ENCODE measurements around the gene CACNA1C. TPM values are rescaled to one million over a fixed set of nuclear protein-coding genes. Genes with fewer than 3 reads are reported as not detected.

The CACNA1C gene
- total RNA-seq, 4 donors from 2014 or later, result 1.4 to 3.7 (median 2.2) TPM

DNA sequence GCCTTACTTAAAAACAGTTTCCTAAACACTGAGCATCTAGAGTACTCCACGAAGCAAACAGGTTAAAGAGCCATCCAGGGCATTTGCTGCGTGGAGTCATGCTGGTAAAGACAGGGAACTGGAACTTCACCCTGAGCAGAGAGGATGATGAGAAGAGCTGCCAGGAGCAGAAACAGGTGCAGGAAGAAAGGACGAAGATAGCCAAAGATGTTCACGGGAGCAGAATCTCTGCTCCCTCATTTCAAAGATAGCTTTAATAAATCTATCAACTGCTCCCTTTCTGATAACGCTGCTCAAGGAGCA lies 461.2 kb downstream of the CACNA1C start:
- Histone ChIP-seq H3K4me3 (no peak overlapping the region), H3K9me3 (no peaks in the 10 kb centered on the region), H3K27ac (no peak overlapping the region), H3K4me1 (no peaks in the 10 kb centered on the region), H3K27me3 (no peaks in the 10 kb centered on the region), H3K36me3 (no peaks in the 10 kb centered on the region)
- 85% methylated on average over 5 of the region's 5 CpGs for WGBS
- TF ChIP-seq CTCF (IDR thresholded peaks at IDR 0.05), result no peak
- TF ChIP-seq POLR2AphosphoS5 (IDR thresholded peaks at IDR 0.05), result no peak
- no peak for TF ChIP-seq POLR2A (IDR thresholded peaks at IDR 0.05)
- TF ChIP-seq EP300 (IDR thresholded peaks at IDR 0.05), result no peak
- no peak for DNase-seq (ENCODE audit: low spot score in 2 of 2)

DNA sequence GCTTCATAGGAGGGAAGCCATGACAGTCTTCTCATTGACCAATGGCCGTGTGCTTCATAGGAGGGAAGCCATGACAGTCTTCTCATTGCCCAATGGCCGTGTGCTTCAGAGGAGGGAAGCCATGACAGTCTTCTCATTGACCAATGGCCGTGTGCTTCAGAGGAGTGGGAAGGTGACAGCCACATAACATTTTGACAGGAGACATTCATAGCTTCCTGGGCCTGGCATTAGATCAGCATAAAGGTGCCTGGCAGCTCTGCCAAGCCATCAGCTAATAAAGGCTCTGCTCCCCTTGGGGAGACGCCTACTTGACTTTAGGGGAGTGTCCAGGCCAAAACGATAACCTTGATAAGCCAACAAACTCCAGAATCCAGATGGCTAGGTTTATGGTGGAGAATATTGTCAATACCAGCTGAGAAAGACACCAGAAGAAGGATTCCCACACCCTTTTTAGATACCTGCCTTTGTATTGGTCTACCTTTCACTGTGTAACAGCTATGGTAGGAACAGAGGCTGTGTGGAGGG lies 468.0 kb downstream of the CACNA1C start:
- Histone ChIP-seq H3K4me3 (no peak overlapping the region), H3K27me3 (no peaks in the 10 kb centered on the region), H3K27ac (no peak overlapping the region), H3K4me1 (no peaks in the 10 kb centered on the region), H3K9me3 (no peaks in the 10 kb centered on the region), H3K36me3 (no peaks in the 10 kb centered on the region)
- TF ChIP-seq EP300 (IDR thresholded peaks at IDR 0.05) (no peak), POLR2AphosphoS5 (IDR thresholded peaks at IDR 0.05) (no peak), POLR2A (IDR thresholded peaks at IDR 0.05) (no peak)
- 96% methylated on average over 4 of the region's 5 CpGs for WGBS
- no peak for DNase-seq (ENCODE audit: low spot score in 2 of 2)

GRCh38 chr12:2523317-2523716 lies 470.5 kb downstream of the CACNA1C start:
- Histone ChIP-seq H3K36me3 (no peaks in the 10 kb centered on the region), H3K4me3 (no peak overlapping the region), H3K9me3 (no peaks in the 10 kb centered on the region), H3K27ac (no peak overlapping the region), H3K4me1 (no peaks in the 10 kb centered on the region), H3K27me3 (no peaks in the 10 kb centered on the region)
- 76% methylated on average over 5 of the region's 9 CpGs for WGBS
- TF ChIP-seq POLR2AphosphoS5 (IDR thresholded peaks at IDR 0.05) (no peak), CTCF (IDR thresholded peaks at IDR 0.05) (no peak), POLR2A (IDR thresholded peaks at IDR 0.05) (no peak), EP300 (IDR thresholded peaks at IDR 0.05) (no peak)
- DNase-seq (ENCODE audit: low spot score in 2 of 2), result no peak

- WGBS, result 80% methylated on average over 6 of the region's 6 CpGs
- H3K9me3 ChIP-seq, result no peaks in the 10 kb centered on the region
Measured at GRCh38 chr12:2523844-2524243, 471.1 kb downstream of the CACNA1C start.

GRCh38 chr12:2526371-2526770 lies 473.6 kb downstream of the CACNA1C start:
- Histone ChIP-seq H3K27ac (no peak overlapping the region), H3K36me3 (no peaks in the 10 kb centered on the region), H3K4me1 (no peaks in the 10 kb centered on the region), H3K27me3 (no peaks in the 10 kb centered on the region), H3K9me3 (no peaks in the 10 kb centered on the region), H3K4me3 (no peak overlapping the region)
- 84% methylated on average over 6 of the region's 6 CpGs for WGBS
- no peak for DNase-seq (ENCODE audit: low spot score in 2 of 2)
- TF ChIP-seq POLR2A (IDR thresholded peaks at IDR 0.05) (no peak), CTCF (IDR thresholded peaks at IDR 0.05) (no peak), EP300 (IDR thresholded peaks at IDR 0.05) (no peak), POLR2AphosphoS5 (IDR thresholded peaks at IDR 0.05) (no peak)

More at GRCh38 chr12:2523844-2524243, 471.1 kb downstream of the CACNA1C start:
- TF ChIP-seq CTCF (IDR thresholded peaks at IDR 0.05) (no peak), POLR2AphosphoS5 (IDR thresholded peaks at IDR 0.05) (no peak), POLR2A (IDR thresholded peaks at IDR 0.05) (no peak), EP300 (IDR thresholded peaks at IDR 0.05) (no peak)
- DNase-seq (ENCODE audit: low spot score in 2 of 2), result no peak
- Histone ChIP-seq H3K27me3 (no peaks in the 10 kb centered on the region), H3K36me3 (no peaks in the 10 kb centered on the region), H3K4me3 (no peak overlapping the region), H3K4me1 (no peaks in the 10 kb centered on the region), H3K27ac (no peak overlapping the region)

GRCh38 chr12:2528001-2528400 lies 475.2 kb downstream of the CACNA1C start:
- Histone ChIP-seq H3K4me1 (no peaks in the 10 kb centered on the region), H3K9me3 (no peaks in the 10 kb centered on the region), H3K27me3 (no peaks in the 10 kb centered on the region), H3K36me3 (no peaks in the 10 kb centered on the region), H3K27ac (no peak overlapping the region), H3K4me3 (no peak overlapping the region)
- WGBS, result 73% methylated on average over 4 of the region's 4 CpGs
- DNase-seq (ENCODE audit: low spot score in 2 of 2), result no peak
- TF ChIP-seq EP300 (IDR thresholded peaks at IDR 0.05) (no peak), POLR2A (IDR thresholded peaks at IDR 0.05) (no peak), POLR2AphosphoS5 (IDR thresholded peaks at IDR 0.05) (no peak), CTCF (IDR thresholded peaks at IDR 0.05) (no peak)

Measured in suprapubic skin (tissue), 4 donors.